Coronary artery (tissue), 2 donors: ENCODE results near the gene ZNF780B.

ENCODE experiments used
- DNase-seq: peaks from one replicate; pipeline ENCODE4 v3.0.0-alpha.2; 2017; ENCODE audit warnings: low spot score
- H3K27ac ChIP-seq, 2 donors: fragments of 200-600 bp; sonication (generic); one replicate each; pipeline ENCODE4 v1.5.1; 2016 to 2019
- H3K4me3 ChIP-seq: fragments of 200-600 bp; sonication (generic); 2 replicates; pipeline ENCODE4 v1.5.1; 2016; ENCODE audit warnings: mild to moderate bottlenecking, moderate library complexity
- TF ChIP-seq, protein P1 (sequence below): fragments of 200-600 bp; sonication (generic); IDR thresholded peaks from one replicate; pipeline ENCODE4 v1.5.1; 2019; ENCODE audit warnings: antibody characterized with exemption

Gene ZNF780B

DNA sequence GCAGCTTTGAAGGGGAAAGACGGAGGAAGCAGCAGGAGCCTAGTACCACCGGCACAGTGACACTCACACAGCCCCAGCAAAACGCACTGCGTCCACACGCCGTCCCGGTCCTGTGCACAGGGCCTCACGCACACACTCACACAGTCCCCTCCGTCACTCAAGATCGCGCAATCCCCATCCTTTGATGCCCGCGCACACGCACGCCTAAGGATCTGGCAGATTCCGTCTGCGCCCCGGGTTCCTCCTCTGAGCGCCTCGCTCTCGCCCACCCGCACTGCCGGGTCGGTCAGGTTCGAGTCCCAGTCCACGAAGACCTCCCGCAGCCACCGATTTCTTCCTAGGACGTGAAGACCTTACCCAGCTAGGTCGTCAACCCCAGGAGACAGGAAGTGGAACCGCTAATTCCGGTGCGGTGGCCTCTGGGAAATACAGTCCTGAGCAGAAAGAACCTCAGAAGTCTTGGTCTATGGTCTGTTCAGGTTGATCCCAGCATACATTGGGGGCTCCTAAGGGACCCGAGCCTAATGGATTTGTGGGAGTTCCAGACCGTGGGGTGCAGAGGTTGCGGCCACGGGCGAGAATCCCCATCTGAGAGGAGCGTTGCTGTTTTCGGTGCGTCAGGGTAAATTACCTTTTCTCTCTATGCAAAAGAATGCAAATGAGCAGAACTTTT, at the start of gene ZNF780B:
Gene ZNF780B (minus strand): TSS at position 400 of the 673 bp plus-strand sequence. CDS start 5,899 bp downstream, outside the sequence.
- peak within 1 kb of the TSS; percentile 96 for H3K4me3 ChIP-seq
- peak; percentile 78 for DNase-seq
- TF ChIP-seq, protein P1, sequence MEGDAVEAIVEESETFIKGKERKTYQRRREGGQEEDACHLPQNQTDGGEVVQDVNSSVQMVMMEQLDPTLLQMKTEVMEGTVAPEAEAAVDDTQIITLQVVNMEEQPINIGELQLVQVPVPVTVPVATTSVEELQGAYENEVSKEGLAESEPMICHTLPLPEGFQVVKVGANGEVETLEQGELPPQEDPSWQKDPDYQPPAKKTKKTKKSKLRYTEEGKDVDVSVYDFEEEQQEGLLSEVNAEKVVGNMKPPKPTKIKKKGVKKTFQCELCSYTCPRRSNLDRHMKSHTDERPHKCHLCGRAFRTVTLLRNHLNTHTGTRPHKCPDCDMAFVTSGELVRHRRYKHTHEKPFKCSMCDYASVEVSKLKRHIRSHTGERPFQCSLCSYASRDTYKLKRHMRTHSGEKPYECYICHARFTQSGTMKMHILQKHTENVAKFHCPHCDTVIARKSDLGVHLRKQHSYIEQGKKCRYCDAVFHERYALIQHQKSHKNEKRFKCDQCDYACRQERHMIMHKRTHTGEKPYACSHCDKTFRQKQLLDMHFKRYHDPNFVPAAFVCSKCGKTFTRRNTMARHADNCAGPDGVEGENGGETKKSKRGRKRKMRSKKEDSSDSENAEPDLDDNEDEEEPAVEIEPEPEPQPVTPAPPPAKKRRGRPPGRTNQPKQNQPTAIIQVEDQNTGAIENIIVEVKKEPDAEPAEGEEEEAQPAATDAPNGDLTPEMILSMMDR, result no peak
- peak within 1 kb of the TSS; percentile 2 to 77 for H3K27ac ChIP-seq

DNA sequence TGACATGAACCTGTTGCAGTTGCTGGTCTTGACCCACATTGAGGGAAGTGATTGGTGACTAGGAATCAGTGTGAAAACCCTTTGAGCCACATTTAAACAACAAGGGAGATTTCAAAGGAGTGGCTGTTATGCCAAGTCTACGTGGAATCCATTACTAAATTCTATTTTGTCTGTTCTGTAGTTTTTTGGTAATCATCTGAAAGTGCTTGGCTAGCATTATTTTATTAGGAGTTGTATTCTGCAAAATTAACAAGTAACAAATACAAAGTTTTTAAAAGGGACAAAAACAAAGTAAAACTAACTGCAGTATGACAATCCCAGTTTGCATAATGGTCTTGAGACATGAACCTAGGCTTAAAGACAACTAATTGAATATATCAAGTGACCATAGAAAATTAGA, 48.7 kb upstream of the ZNF780B start:
- no peak overlapping the region for H3K4me3 ChIP-seq
- no peak for DNase-seq
- no peak overlapping the region for H3K27ac ChIP-seq
- TF ChIP-seq, protein P1, result no peak

DNA sequence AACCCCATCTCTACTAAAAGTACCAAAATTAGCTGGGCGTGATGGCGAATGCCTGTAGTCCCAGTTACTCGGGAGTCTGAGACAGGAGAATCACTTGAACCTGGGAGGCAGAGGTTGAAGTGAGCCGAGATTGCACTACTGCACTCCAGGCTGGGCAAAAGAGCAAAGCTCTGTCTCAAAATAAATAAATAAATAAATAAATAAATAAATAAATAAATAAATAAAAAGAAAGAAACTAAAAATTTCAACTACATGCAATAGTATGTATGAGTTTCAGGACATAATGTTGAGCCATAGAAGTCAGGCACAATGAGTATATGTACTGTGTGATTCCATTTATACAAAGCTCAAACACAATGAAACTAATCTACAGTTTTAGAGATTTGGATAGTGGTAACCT, 47.6 kb upstream of the ZNF780B start:
- no peak overlapping the region for H3K27ac ChIP-seq
- no peak for DNase-seq
- TF ChIP-seq, protein P1, result no peak
- H3K4me3 ChIP-seq, result no peak overlapping the region

DNA sequence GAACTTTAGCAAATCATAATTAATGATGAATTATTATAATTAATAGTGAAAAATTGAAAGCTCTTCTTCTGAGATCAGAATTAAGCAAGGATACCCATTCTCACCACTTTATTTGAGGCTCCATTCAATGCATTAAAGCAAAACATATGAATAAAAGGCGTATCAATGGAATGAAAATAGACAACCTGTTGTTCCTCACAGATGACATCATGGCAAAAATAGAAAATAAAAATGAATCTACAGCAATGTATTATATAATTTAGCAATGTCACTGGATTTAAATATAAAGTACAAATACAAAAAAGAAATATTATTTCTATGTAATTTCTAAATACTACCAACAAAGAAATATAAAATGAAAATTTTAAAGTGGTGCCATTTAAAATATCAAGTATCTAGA, 45.8 kb upstream of the ZNF780B start:
- no peak for DNase-seq
- TF ChIP-seq, protein P1, result no peak
- H3K4me3 ChIP-seq, result no peak overlapping the region
- no peak overlapping the region for H3K27ac ChIP-seq

DNA sequence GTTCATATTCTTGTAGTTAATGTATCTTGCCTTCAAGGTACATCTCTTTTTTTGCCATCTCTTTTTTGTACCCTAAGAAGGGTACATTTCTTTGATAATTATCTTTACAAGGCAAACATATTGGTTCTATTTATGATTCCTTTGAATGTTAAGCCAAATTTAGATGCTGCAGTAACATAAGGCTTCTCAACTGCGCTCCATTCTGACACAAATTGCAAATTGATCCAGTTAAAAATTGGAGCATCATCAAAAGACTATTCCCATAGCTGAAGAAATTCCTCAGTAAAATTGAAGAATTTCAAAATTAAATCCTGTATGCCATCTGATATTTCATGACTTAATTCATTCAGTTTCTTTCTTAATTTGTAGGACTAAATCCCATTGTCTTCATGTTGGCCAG, 37.4 kb upstream of the ZNF780B start:
- TF ChIP-seq, protein P1, result no peak
- no peak overlapping the region for H3K27ac ChIP-seq
- DNase-seq, result no peak
- no peak overlapping the region for H3K4me3 ChIP-seq

DNA sequence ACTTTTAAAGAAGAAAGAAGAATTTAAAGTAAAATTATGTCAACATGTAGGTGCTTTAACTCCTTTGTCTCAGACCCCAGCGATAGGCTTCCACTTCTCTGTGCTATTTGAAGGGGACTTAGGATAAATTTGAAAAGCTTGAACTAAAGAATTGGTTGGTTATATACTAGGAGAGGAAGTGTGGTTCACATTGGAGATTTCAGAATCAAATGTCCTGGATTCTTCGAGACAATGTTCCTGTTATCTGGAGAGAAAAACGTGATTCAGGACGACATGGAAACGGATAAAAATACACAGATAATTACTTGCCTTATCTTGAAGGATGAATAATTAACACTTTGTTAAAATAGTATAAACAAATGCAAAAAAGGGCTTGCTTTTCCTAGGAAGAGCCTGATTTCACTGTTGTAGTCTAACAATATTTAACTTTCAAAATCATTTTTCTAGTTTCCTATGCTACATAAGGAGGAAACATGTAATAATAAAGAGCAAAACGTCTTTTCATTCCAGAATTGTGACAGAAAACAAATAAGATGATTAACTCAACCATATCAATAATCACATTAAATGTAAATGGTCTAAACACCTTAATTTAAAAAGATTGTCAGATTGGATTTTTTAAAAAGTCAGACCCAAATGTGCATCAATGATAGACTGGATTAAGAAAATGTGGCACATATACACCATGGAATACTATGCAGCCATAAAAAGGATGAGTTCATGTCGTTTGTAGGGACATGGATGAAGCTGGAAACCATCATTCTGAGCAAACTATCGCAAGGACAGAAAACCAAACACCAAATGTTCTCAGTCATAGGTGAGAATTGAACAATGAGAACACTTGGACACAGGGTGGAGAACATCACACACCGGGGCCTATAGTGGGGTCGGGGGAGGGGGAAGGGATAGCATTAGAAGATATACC, 35.4 kb upstream of the ZNF780B start:
- DNase-seq, result no peak
- TF ChIP-seq, protein P1, result no peak
- Histone ChIP-seq H3K27ac (peak overlapping the region; percentile 82 to 96), H3K4me3 (peak overlapping the region; percentile 89)
